Neural progenitor cell (in vitro differentiated cells): Measurements from ENCODE around the gene MYL12A.

ENCODE experiments used
- CTCF ChIP-seq: fragments of 200-600 bp; sonication (generic); IDR thresholded peaks from 2 replicates; pipeline ENCODE4 v1.5.1; 2017; ENCODE audit warnings: antibody characterized with exemption, mild to moderate bottlenecking
- EZH2 ChIP-seq: fragments of 200-600 bp; sonication (generic); IDR thresholded peaks from 2 replicates; pipeline ENCODE4 v1.6.1; 2017; ENCODE audit warnings: antibody characterized with exemption, mild to moderate bottlenecking, moderate library complexity

GRCh38 chr18:3286159-3286558, 38.6 kb downstream of the MYL12A start:
- no peak for TF ChIP-seq CTCF
- no peak for TF ChIP-seq EZH2
